Smooth muscle cell (in vitro differentiated cells): ENCODE measurements around the gene SPTBN1. TPM values are rescaled to one million over a fixed set of nuclear protein-coding genes. Genes with fewer than 3 reads are reported as not detected.

Experiments used
- DNase-seq: peaks from one replicate; lab custom pipeline; 2025; ENCODE audit not compliant: unreplicated experiment; lab: John Stamatoyannopoulos, UW
- H2AFZ ChIP-seq: fragments of 200-600 bp; sonication (generic); 2 replicates; pipeline ENCODE4 v1.6.0; 2016; ENCODE audit warnings: antibody characterized with exemption, low read depth, mild to moderate bottlenecking
- H3F3A ChIP-seq: fragments of 200-600 bp; sonication (generic); 2 replicates; pipeline ENCODE4 v1.6.0; 2017; ENCODE audit warnings: antibody characterized with exemption, low read depth
- H3K27ac ChIP-seq: fragments of 200-600 bp; sonication (generic); 2 replicates; pipeline ENCODE4 v1.5.1; 2016; ENCODE audit warnings: low read depth, mild to moderate bottlenecking
- H3K27me3 ChIP-seq: fragments of 200-600 bp; sonication (generic); 2 replicates; pipeline ENCODE4 v1.6.1; 2016; ENCODE audit warnings: low read depth, mild to moderate bottlenecking
- H3K36me3 ChIP-seq: fragments of 200-600 bp; sonication (generic); 2 replicates; pipeline ENCODE4 v1.5.1; 2016; ENCODE audit warnings: low read depth
- H3K4me1 ChIP-seq: fragments of 200-600 bp; sonication (generic); 2 replicates; pipeline ENCODE4 v1.5.1; 2016; ENCODE audit warnings: low read depth
- H3K4me2 ChIP-seq: fragments of 200-600 bp; sonication (generic); 2 replicates; pipeline ENCODE4 v1.6.0; 2016; ENCODE audit warnings: mild to moderate bottlenecking
- H3K4me3 ChIP-seq: fragments of 200-600 bp; sonication (generic); 2 replicates; pipeline ENCODE4 v1.5.1; 2016; ENCODE audit warnings: mild to moderate bottlenecking
- H3K79me2 ChIP-seq: fragments of 200-600 bp; sonication (generic); 2 replicates; pipeline ENCODE4 v1.6.0; 2016; ENCODE audit warnings: low read depth, mild to moderate bottlenecking
- H3K9ac ChIP-seq: fragments of 200-600 bp; sonication (generic); 2 replicates; pipeline ENCODE4 v1.6.0; 2016; ENCODE audit warnings: low read depth
- H3K9me3 ChIP-seq: fragments of 200-600 bp; sonication (generic); replicated peaks from 2 replicates; pipeline ENCODE4 v1.5.1; 2016; ENCODE audit warnings: low read depth
- H4K20me1 ChIP-seq: fragments of 200-600 bp; sonication (generic); 2 replicates; pipeline ENCODE4 v1.6.0; 2016; ENCODE audit warnings: low read depth
- CTCF ChIP-seq: fragments of 200-600 bp; sonication (generic); IDR thresholded peaks from 2 replicates; pipeline ENCODE4 v1.5.1; 2017; ENCODE audit warnings: borderline replicate concordance, mild to moderate bottlenecking, antibody characterized with exemption; ENCODE audit not compliant: insufficient read depth, poor library complexity, severe bottlenecking
- WGBS: methylation state at CpG from one replicate; pipeline ENCODE4 v1.1.7; 2016; ENCODE audit warnings: low lambda C conversion rate; 5-methylcytosine and 5-hydroxymethylcytosine counted together
- polyA plus RNA-seq: library from polyadenylated mRNA; unstranded; fragments of >200 nt; fragmentation: Nextera tagmentation; extraction: Ambion mirVana; gene quantifications from 2 replicates; pipeline ENCODE4 v1.2.1, GENCODE V29; 2016
- total RNA-seq: library from RNA; depleted of rRNA; stranded (reverse); fragments of >200 nt; gene quantifications from 2 replicates; pipeline ENCODE4 v1.2.3, GENCODE V29; 2014

SPTBN1 gene
- total and polyA plus RNA-seq, 2 experiments from 2014 or later, result 78.7 to 186 TPM

DNA sequence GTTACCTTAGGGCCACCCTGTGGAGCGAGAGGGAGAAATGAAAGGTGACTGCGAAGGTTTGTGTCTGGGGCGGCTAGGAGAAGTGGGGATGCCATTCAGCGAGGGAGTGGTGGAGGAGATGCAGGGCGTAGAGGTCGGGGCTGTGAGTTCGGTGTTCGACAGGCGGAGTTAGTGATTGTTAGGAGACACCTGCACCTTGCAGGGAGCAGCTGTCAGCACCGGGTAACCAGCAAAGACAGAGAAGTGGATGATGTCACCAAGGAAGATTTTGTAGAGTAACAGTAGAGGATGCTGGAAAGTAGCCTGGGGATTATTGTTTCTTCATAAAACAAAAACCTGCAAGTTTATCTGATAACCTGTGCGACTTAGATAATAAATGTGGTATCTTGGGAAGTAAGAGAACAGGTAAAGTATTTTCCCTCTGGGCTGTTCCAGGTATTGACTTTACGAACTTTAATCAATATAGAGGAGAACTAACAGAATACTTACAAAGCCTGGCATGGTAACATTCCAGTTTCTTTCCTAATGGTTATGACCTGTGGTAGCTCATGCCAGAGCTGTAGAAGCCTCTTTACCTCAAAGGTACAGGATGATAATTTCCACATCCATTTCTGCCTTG, 63.8 kb downstream of the SPTBN1 start:
- H3K79me2 ChIP-seq, result peaks cover 85% of the 10 kb centered on the region
- H3F3A ChIP-seq, result peaks cover 17% of the 10 kb centered on the region
- TF ChIP-seq CTCF, result no peak
- no peaks in the 10 kb centered on the region for H3K36me3 ChIP-seq
- 83% methylated on average over 12 of the region's 12 CpGs for WGBS
- H3K27ac ChIP-seq, result peak overlapping the region; percentile 88
- H4K20me1 ChIP-seq, result peaks cover 79% of the 10 kb centered on the region
- H3K9me3 ChIP-seq, result no peaks in the 10 kb centered on the region
- H3K27me3 ChIP-seq, result no peaks in the 10 kb centered on the region
- no peak overlapping the region for H3K4me3 ChIP-seq
- H3K4me1 ChIP-seq, result peaks cover 15% of the 10 kb centered on the region
- DNase-seq, result no peak
- no peak overlapping the region for H3K9ac ChIP-seq
- H2AFZ ChIP-seq, result no peak overlapping the region
- peak overlapping the region; percentile 50 for H3K4me2 ChIP-seq

- H3K4me2 ChIP-seq, result peak overlapping the region; percentile 50
- no peak overlapping the region for H2AFZ ChIP-seq
- no peaks in the 10 kb centered on the region for H3K36me3 ChIP-seq
- H3F3A ChIP-seq, result peaks cover 17% of the 10 kb centered on the region
- TF ChIP-seq CTCF, result no peak
- H3K4me3 ChIP-seq, result no peak overlapping the region
- H3K9ac ChIP-seq, result peak overlapping the region; percentile 31
- 18% methylated on average over 3 of the region's 3 CpGs for WGBS
- H3K27me3 ChIP-seq, result no peaks in the 10 kb centered on the region
- peaks cover 85% of the 10 kb centered on the region for H3K79me2 ChIP-seq
- H4K20me1 ChIP-seq, result peaks cover 84% of the 10 kb centered on the region
- peak overlapping the region; percentile 88 for H3K27ac ChIP-seq
- H3K4me1 ChIP-seq, result peaks cover 15% of the 10 kb centered on the region
- DNase-seq, result no peak
- H3K9me3 ChIP-seq, result no peaks in the 10 kb centered on the region
Observed at GRCh38 chr2:54520687-54521086, 64.6 kb downstream of the SPTBN1 start.

DNA sequence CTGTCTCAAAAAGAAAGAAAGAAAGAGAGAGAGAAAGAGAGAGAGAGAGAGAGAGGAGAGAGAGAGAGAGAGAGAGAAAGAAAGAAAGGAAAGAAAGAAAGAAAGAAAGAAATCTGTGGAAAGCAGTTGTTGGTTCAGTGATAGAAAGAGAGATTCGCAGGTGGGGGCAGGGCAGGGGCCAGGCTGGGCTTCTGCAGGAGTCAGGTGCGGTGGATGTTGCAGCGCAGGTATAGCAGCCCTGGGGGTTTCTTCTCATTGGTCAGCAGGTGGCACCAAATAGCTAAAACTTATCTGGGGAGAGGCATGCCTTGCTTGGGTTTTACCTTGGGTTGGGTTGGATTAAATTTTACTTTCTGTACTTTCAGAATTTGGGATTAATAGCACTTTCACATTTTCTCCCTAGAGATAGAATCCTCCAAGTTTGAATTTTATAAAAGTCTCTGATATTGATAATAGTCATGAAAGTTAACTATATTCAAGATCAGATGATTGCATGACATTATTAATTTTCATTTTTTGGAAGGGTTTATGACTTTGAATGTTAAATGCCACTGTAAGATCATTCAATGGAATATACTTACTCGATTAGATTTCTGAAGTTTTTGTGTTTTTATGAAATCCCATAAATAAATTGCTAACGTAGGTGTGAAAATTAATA, 66.6 kb downstream of the SPTBN1 start:
- Histone ChIP-seq H3K4me3 (no peak overlapping the region), H3K9me3 (no peaks in the 10 kb centered on the region), H3K4me2 (peak overlapping the region; percentile 33), H2AFZ (no peak overlapping the region), H3K9ac (peak overlapping the region; percentile 21), H3K4me1 (peaks cover 15% of the 10 kb centered on the region), H3K36me3 (peaks cover 7% of the 10 kb centered on the region), H3K27ac (peak overlapping the region; percentile 88), H3K27me3 (no peaks in the 10 kb centered on the region), H4K20me1 (peaks cover 83% of the 10 kb centered on the region), H3F3A (peaks cover 20% of the 10 kb centered on the region), H3K79me2 (peaks cover 85% of the 10 kb centered on the region)
- peak; percentile 58 for TF ChIP-seq CTCF
- WGBS, result 40% methylated on average over 5 of the region's 5 CpGs
- DNase-seq, result no peak
